HG03095 (cell line): Measurements from ENCODE around the gene OR2T6.
A peak's percentile ranks its signal among the peaks of the same experiment; 100 is the strongest.
"Not testable (repeated sequence)": the region's sequence is repeated elsewhere in the genome, so short reads cannot be mapped to it uniquely, and the experiment has no call there.

Experiments
- ATAC-seq: cut with Tn5 transposase; IDR thresholded peaks from one replicate; pipeline ENCODE4 v1.9.1; 2021; ENCODE audit warnings: moderate library complexity; ENCODE audit not compliant: unreplicated experiment

The OR2T6 gene

DNA sequence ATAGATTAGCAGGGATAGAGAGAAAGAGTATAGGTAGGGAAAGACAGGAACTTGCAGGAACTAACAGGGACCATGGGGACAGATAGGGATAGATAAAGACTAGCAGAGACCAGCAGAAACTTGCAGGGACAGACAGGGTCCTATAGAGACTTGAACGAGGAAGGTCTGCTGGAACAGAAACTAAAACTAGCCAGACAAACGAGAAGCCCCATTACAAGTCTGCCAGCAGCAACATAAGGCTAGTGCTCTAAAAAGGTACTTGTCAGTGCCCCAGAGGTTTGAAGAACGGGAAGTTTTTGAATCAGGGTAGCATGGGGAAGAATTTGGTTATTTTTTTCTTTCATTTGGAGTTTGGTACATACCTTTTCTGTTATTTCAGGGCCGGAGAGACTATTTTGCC, 56.7 kb downstream of the OR2T6 start:
- not testable (repeated sequence) for ATAC-seq

DNA sequence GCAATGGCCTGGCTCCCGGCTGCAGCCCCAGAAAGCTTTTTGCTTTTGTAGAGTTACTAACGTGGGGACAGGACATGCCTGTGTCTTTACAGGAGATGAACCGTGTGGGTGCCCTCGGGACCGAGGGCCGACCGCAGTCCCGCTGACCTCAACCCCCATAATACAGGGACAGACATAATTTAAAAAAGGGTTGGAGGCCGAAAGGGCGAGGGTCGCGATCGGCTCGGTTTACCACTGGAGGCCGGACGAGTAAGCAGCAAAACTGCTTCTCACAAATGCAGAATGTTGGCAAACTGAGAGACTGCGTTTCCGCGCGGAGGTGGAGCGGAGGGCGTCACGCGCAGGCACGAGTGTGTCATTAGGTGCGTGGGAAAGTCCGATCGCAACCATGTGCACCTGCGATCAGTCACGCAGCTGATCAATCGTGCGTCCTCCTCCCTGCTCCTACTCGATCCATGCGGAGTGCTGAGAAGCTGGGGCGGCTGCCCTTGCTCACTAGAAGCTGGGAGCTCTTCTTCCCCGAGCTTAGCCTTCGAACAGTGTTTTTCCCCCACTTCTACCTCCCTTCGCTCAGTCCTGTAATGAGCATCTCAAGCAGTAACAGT, 58.4 kb downstream of the OR2T6 start:
- not testable (repeated sequence) for ATAC-seq

DNA sequence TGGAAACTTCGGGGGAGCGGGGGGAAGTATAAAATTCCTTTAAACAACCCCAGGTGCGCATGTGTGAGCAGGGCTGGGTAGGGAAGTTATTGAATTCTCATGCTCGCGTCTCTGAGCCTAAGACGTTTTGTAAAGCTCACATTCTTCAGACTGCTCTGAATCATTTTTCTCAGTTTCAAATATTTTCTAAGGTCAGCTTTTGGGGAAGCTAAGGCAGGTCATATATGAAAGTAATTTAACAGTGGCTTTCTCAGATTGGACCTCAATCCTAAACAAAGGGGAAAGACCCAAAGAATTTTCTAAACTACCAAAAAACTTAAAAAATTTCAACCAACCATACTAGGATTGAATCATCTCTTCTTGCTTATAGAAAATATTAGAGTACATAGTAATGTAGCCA, 59.4 kb downstream of the OR2T6 start:
- ATAC-seq: not testable (repeated sequence)

DNA sequence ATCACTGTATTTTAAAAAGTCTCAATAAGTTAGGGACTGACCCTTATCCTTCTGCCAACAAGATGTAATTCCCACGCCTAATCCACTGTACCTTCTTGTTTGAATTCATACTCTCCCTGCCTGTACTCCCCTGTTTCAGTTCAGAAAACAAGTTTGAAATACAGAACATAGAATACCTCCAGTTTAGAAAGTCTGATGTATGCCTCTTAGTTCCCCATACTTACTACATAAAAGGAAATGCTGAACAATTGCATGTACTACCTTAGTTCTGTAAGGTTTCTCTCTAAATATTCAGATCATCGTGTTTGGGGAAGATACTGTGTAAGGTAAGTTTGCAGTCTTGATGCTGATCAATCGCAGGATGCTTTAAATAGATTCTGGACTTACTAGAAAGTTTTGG, 60.8 kb downstream of the OR2T6 start:
- peak; percentile 86 for ATAC-seq

DNA sequence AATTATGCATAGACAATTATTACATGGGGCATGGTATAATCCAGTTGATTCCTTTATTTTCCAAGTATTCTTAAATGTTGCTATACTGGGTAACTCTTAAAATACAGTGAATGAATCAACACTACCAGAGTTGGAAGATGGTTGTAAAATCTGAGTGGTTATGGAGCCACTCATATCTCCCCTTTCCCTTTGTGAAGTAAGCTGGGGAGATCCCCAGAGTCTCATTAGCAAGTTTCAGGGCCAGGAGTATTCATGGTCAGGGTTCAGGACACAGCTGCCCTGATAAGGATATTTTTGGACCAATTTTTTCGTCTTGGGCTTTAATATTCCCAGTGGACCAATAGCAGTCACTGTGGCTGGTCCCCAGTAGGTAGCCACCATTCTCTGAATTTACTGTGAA, 63.1 kb downstream of the OR2T6 start:
- not testable (repeated sequence) for ATAC-seq

DNA sequence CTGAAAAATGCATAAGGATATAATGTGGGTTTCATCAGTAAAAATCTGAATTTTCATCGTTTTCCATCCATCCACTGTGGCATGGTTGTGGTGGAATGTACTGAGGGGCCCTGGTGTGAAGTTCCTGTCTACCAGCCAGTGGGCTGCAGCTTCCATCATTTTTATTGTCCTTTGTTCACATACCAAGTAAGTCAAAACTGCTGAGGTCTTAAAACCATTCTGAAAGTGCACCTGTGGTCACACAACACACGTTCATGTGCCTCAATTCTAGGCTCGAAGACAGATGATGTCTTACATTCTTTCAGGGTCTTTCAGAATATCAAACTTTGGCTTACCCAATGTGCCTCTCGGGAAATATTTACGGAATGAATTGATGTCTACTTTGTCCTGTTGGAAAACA, 63.7 kb downstream of the OR2T6 start:
- not testable (repeated sequence) for ATAC-seq
